Right lobe of liver (tissue), 6 donors: ENCODE measurements around the gene LINC00237. TPM values are rescaled to one million over a fixed set of nuclear protein-coding genes. Genes with fewer than 3 reads are reported as not detected.

Source experiments
- ATAC-seq, 4 donors: fragments of 200-7000 bp; cut with Tn5 transposase; one replicate each; pipeline ENCODE4 v1.9.1; 2020; ENCODE audit warnings: mild to moderate bottlenecking in 4 of 4, moderate library complexity in 4 of 4
- DNase-seq, 3 donors: peaks; one replicate each; pipeline ENCODE4 v3.0.0-alpha.2; 2020
- H3K27ac ChIP-seq, 3 donors: fragments of 200-600 bp; one replicate each; pipeline ENCODE4 v1.8.0; 2022
- H3K27me3 ChIP-seq, 2 donors: fragments of 200-600 bp; one replicate each; pipeline ENCODE4 v1.8.0; 2022
- H3K36me3 ChIP-seq, 4 donors: fragments of 200-600 bp; sonication (generic) in 1 of 4; one replicate each; pipeline versions ENCODE4 v1.5.1 to v1.8.0; 2017 to 2022; ENCODE audit warnings: control low read depth in 1 of 4
- H3K4me1 ChIP-seq, 4 donors: fragments of 200-600 bp; sonication (generic) in 1 of 4; one replicate each; pipeline versions ENCODE4 v1.5.1 to v1.8.0; 2017 to 2022; ENCODE audit warnings: control low read depth in 1 of 4
- H3K4me3 ChIP-seq, 3 donors: fragments of 200-600 bp; one replicate each; pipeline ENCODE4 v1.8.0; 2022
- H3K9me3 ChIP-seq, 4 donors: fragments of 200-600 bp; sonication (generic) in 1 of 4; one replicate each; pipeline versions ENCODE4 v1.5.1 to v1.8.0; 2017 to 2022; ENCODE audit warnings: control low read depth in 1 of 4
- POLR2A ChIP-seq: fragments of 450-650 bp; IDR thresholded peaks from one replicate; pipeline ENCODE4 v1.6.1; 2017; ENCODE audit warnings: antibody characterized with exemption, mild to moderate bottlenecking
- WGBS: methylation state at CpG from one replicate; pipeline ENCODE4 v1.1.6; 2018; ENCODE audit warnings: low coverage, low lambda C conversion rate; ENCODE audit not compliant: insufficient coverage; ENCODE audit errors: missing lambda C conversion rate; 5-methylcytosine and 5-hydroxymethylcytosine counted together
- intact Hi-C, 2 donors: fragments of 100-400 bp; cut with DNase I; formaldehyde crosslinking; loops; one replicate each; pipeline versions ENCODE4 v1.11.2 to v1.14.1; 2022
- total RNA-seq, 6 experiments: library from RNA; depleted of rRNA in 2 of 6; stranded (reverse); fragments of >200 nt in 2 of 6; fragmentation: NEBNext Ultra II Directional in 3 of 6; extraction: Animal tissue kit (Norgen Biotek cat#: 25700) in 3 of 6; gene quantifications; one replicate each; pipeline versions ENCODE4 v1.1.0 to v1.2.4, GENCODE V29; 2016 to 2023
- TF ChIP-seq, protein P1 (sequence below), 4 donors: fragments of 200-600 bp in 3 of 4; fragments of 450-650 bp in 1 of 4; IDR thresholded peaks; one replicate each; pipeline versions ENCODE4 v1.5.1 to v1.8.0; 2016 to 2022; ENCODE audit warnings: antibody characterized with exemption in 4 of 4, mild to moderate bottlenecking in 2 of 4
- donor health status: DM: no; HTN: yes; CAD: no.
- donor health status: DM: no; HTN: no; CAD: no.
- donor health status: DM: no; HTN: no; CAD: no.
- donor health status: DM: no; HTN: yes; CAD: no.
- donor health status: DM: no; HTN: yes; CAD: no.

The LINC00237 gene
- total RNA-seq, 6 experiments from 2014 or later = not detected

DNA sequence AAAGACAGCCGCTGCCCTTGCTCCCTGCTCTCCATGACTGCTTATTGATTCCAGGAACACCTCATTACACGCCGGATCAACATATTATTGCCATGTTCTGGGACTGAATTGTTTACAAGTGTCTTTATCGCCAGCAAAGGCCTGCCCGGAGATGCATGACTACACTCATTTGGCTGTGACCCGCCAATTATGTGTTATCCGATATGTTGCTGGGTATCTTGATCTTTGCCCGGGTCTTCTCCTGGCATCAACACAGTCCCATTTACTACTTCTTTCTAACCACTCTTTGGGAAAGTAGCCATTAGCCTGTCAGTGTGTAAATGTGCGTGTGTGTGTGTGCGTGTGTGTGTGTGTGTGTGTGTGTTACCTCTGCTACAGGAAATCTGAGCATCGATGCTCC lies 15.4 kb downstream of the LINC00237 start:
- ATAC-seq (no peak), DNase-seq (no peak)
- H3K27ac ChIP-seq = no peak overlapping the region
- no peaks in the 10 kb centered on the region for H3K4me1 ChIP-seq
- WGBS = 72% methylated on average over 10 of the region's 11 CpGs
- no peaks in the 10 kb centered on the region for H3K9me3 ChIP-seq
- intact Hi-C loops = no loop called here
- no peaks in the 10 kb centered on the region for H3K27me3 ChIP-seq
- no peak overlapping the region for H3K4me3 ChIP-seq
- H3K36me3 ChIP-seq = no peaks in the 10 kb centered on the region
- TF ChIP-seq, protein P1, sequence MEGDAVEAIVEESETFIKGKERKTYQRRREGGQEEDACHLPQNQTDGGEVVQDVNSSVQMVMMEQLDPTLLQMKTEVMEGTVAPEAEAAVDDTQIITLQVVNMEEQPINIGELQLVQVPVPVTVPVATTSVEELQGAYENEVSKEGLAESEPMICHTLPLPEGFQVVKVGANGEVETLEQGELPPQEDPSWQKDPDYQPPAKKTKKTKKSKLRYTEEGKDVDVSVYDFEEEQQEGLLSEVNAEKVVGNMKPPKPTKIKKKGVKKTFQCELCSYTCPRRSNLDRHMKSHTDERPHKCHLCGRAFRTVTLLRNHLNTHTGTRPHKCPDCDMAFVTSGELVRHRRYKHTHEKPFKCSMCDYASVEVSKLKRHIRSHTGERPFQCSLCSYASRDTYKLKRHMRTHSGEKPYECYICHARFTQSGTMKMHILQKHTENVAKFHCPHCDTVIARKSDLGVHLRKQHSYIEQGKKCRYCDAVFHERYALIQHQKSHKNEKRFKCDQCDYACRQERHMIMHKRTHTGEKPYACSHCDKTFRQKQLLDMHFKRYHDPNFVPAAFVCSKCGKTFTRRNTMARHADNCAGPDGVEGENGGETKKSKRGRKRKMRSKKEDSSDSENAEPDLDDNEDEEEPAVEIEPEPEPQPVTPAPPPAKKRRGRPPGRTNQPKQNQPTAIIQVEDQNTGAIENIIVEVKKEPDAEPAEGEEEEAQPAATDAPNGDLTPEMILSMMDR (IDR thresholded peaks at IDR 0.05) = no peak
- TF ChIP-seq POLR2A = no peak

DNA sequence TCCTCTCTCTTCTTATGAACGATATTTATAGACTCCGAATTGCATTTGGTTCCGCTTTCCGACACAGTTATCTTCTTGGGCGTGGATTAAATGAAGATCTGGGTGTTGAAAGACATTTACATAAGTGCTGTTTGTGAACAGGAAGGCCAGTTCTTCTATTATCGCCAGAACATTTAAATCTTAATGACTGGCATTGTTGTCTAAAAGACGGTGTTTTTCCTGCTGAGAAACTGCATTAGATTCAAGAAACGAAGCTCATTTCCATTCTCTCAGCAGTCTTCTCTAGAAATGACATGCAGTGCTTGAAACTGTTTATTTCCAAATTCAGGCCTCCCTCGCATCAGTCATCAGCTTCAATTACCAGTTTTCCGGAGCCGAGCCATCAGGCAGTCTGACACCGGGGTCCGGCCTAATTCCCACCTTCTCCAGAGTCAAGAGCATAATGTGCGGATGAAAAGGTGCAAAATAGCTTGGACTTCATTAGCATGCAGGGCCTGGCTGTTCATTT lies 16.0 kb downstream of the LINC00237 start:
- Histone ChIP-seq H3K4me1 (no peaks in the 10 kb centered on the region), H3K9me3 (no peaks in the 10 kb centered on the region), H3K27ac (no peak overlapping the region), H3K27me3 (no peaks in the 10 kb centered on the region), H3K36me3 (no peaks in the 10 kb centered on the region), H3K4me3 (no peak overlapping the region)
- ATAC-seq = no peak
- DNase-seq = no peak
- no peak for TF ChIP-seq POLR2A
- TF ChIP-seq, protein P1 (IDR thresholded peaks at IDR 0.05) = no peak
- intact Hi-C loops = no loop called here
- WGBS = 23% methylated on average over 14 of the region's 14 CpGs

- no peaks in the 10 kb centered on the region for H3K9me3 ChIP-seq
- DNase-seq = no peak
- no peaks in the 10 kb centered on the region for H3K36me3 ChIP-seq
- TF ChIP-seq, protein P1 (IDR thresholded peaks at IDR 0.05) = no peak
- no peak for TF ChIP-seq POLR2A
- intact Hi-C loops = no loop called here
- H3K27ac ChIP-seq = no peak overlapping the region
- no peaks in the 10 kb centered on the region for H3K27me3 ChIP-seq
- H3K4me1 ChIP-seq = no peaks in the 10 kb centered on the region
- no peak overlapping the region for H3K4me3 ChIP-seq
- WGBS = 56% methylated on average over 8 of the region's 8 CpGs
- ATAC-seq = no peak
Observed at GRCh38 chr20:21089391-21089790, 16.8 kb downstream of the LINC00237 start.

- Histone ChIP-seq H3K4me1 (no peaks in the 10 kb centered on the region), H3K4me3 (no peak overlapping the region), H3K27me3 (no peaks in the 10 kb centered on the region), H3K36me3 (no peaks in the 10 kb centered on the region), H3K27ac (no peak overlapping the region), H3K9me3 (no peaks in the 10 kb centered on the region)
- intact Hi-C loops = no loop called here
- WGBS = 66% methylated on average over 9 of the region's 9 CpGs
- ATAC-seq = no peak
- DNase-seq = no peak
- TF ChIP-seq POLR2A = no peak
- TF ChIP-seq, protein P1 (IDR thresholded peaks at IDR 0.05) = no peak
Observed at GRCh38 chr20:21087862-21088540, 18.2 kb downstream of the LINC00237 start.
